Measurements from ENCODE around the gene PLGLB2.
"Not testable (repeated sequence)": the region's sequence is repeated elsewhere in the genome, so short reads cannot be mapped to it uniquely, and the experiment has no call there.

PLGLB2 gene

GRCh38 chr2:87747791-87748190 lies at the start of gene PLGLB2:
Gene PLGLB2 (plus strand): TSS chr2:87748087. CDS start chr2:87748154, 67 bp downstream.
- not testable (repeated sequence) for DNase-seq

GRCh38 chr2:87704572-87705323 lies 43.1 kb upstream of the PLGLB2 start:
- DNase-seq: not testable (repeated sequence)

GRCh38 chr2:87708368-87708767 lies 39.5 kb upstream of the PLGLB2 start:
- not testable (repeated sequence) for DNase-seq

- not testable (repeated sequence) for DNase-seq
These were observed 19.8 kb upstream of the PLGLB2 start for GRCh38 chr2:87727940-87728599.

GRCh38 chr2:87740928-87741327 lies 7.0 kb upstream of the PLGLB2 start:
- not testable (repeated sequence) for DNase-seq

- DNase-seq: not testable (repeated sequence)
These were observed 5.3 kb upstream of the PLGLB2 start for GRCh38 chr2:87742393-87743108.

- not testable (repeated sequence) for DNase-seq
These were observed 4.2 kb upstream of the PLGLB2 start for GRCh38 chr2:87743638-87744037.

GRCh38 chr2:87745353-87745951 lies 2.4 kb upstream of the PLGLB2 start:
- not testable (repeated sequence) for DNase-seq

- DNase-seq: not testable (repeated sequence)
These were observed 637 bp downstream of the PLGLB2 start for GRCh38 chr2:87748524-87748923.

GRCh38 chr2:87750560-87750959 lies 2.7 kb downstream of the PLGLB2 start:
- DNase-seq: not testable (repeated sequence)

GRCh38 chr2:87754759-87755158 lies 6.9 kb downstream of the PLGLB2 start:
- not testable (repeated sequence) for DNase-seq

All from activated naive CD4-positive, alpha-beta T cell treated with anti-CD3 and anti-CD28 coated beads, Interleukin-2, amount 50 U/mL, for 16 hours (primary cell).